ENCODE data around the gene MYOZ1.
"Not testable (repeated sequence)": the region's sequence is repeated elsewhere in the genome, so short reads cannot be mapped to it uniquely, and the experiment has no call there.

- not testable (repeated sequence) for TF ChIP-seq CTCF (IDR thresholded peaks at IDR 0.05 in 2 of 3, conservative IDR thresholded peaks at IDR 0.05 in 1 of 3; ENCODE audit: borderline replicate concordance in 1 of 3, insufficient read depth in 1 of 3, low read depth in 2 of 3, low read length in 2 of 3); POLR2A (IDR thresholded peaks at IDR 0.05; ENCODE audit: borderline replicate concordance, extremely low read depth, insufficient read depth, insufficient read length); EZH2 (IDR thresholded peaks at IDR 0.05); SP1 (IDR thresholded peaks at IDR 0.05; ENCODE audit: low read depth); ELF1 (IDR thresholded peaks at IDR 0.05; ENCODE audit: borderline replicate concordance, low read depth)
- TF ChIP-seq, protein P1, sequence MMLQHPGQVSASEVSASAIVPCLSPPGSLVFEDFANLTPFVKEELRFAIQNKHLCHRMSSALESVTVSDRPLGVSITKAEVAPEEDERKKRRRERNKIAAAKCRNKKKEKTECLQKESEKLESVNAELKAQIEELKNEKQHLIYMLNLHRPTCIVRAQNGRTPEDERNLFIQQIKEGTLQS (IDR thresholded peaks at IDR 0.05) = not testable (repeated sequence)
Observed at GRCh38 chr10:73668378-73668777, 27.1 kb upstream of the MYOZ1 start.
